Liver (tissue), 9 donors: ENCODE results near the gene SYTL3. TPM values are rescaled to one million over a fixed set of nuclear protein-coding genes. Genes with fewer than 3 reads are reported as not detected.
"Not testable (repeated sequence)": the region's sequence is repeated elsewhere in the genome, so short reads cannot be mapped to it uniquely, and the experiment has no call there.

Source experiments
- DNase-seq: peaks from one replicate; pipeline ENCODE4 v3.0.0-alpha.2; 2017; ENCODE audit warnings: low spot score
- H3K27ac ChIP-seq, 2 donors: one replicate each; pipeline ENCODE4 v1.7.0; 2013; ENCODE audit warnings: inconsistent platforms in 2 of 2, low read length in 2 of 2, control low read depth in 1 of 2, low read depth in 1 of 2, mild to moderate bottlenecking in 1 of 2
- H3K27me3 ChIP-seq, 4 donors: one replicate each; pipeline versions ENCODE4 v1.6.1 to v1.7.0; 2013; ENCODE audit warnings: low read length in 3 of 4, inconsistent platforms in 1 of 4, mild to moderate bottlenecking in 1 of 4, moderate library complexity in 1 of 4; ENCODE audit not compliant: control insufficient read depth in 4 of 4, insufficient read depth in 4 of 4
- H3K36me3 ChIP-seq, 4 donors: one replicate each; pipeline versions ENCODE4 v1.6.1 to v1.7.0; 2013; ENCODE audit warnings: low read length in 3 of 4, mild to moderate bottlenecking in 3 of 4, low read depth in 1 of 4, moderate library complexity in 1 of 4; ENCODE audit not compliant: control insufficient read depth in 4 of 4, insufficient read depth in 3 of 4
- H3K4me1 ChIP-seq, 4 donors: one replicate each; pipeline versions ENCODE4 v1.6.1 to v1.7.0; 2013; ENCODE audit warnings: low read length in 3 of 4, mild to moderate bottlenecking in 3 of 4, moderate library complexity in 1 of 4; ENCODE audit not compliant: control insufficient read depth in 4 of 4, insufficient read depth in 4 of 4
- H3K4me3 ChIP-seq, 3 donors: one replicate each; pipeline versions ENCODE4 v1.6.1 to v1.7.0; 2013; ENCODE audit warnings: low read length in 3 of 3, control low read depth in 1 of 3, low read depth in 1 of 3, mild to moderate bottlenecking in 1 of 3
- H3K9ac ChIP-seq, 2 donors: one replicate each; pipeline ENCODE4 v1.7.0; 2013; ENCODE audit warnings: low read length in 2 of 2, mild to moderate bottlenecking in 2 of 2, moderate library complexity in 2 of 2, control low read depth in 1 of 2, low read depth in 1 of 2
- H3K9me3 ChIP-seq, 4 donors: one replicate each; pipeline versions ENCODE4 v1.6.1 to v1.7.0; 2013; ENCODE audit warnings: low read length in 3 of 4; ENCODE audit not compliant: control insufficient read depth in 4 of 4
- ATF3 ChIP-seq: IDR thresholded peaks from 2 replicates; pipeline ENCODE4 v1.6.1; 2016; ENCODE audit warnings: antibody characterized with exemption
- CTCF ChIP-seq: fragments of 150-350 bp; IDR thresholded peaks from 2 replicates; pipeline ENCODE4 v1.5.1; 2017; ENCODE audit warnings: improper control_type of control experiment, low read depth, low read length; ENCODE audit not compliant: missing input control
- EGR1 ChIP-seq, 2 donors: IDR thresholded peaks; 2 replicates each; pipeline ENCODE4 v1.6.1; 2016 to 2018; ENCODE audit warnings: antibody characterized with exemption in 2 of 2, low read depth in 2 of 2
- FOXA1 ChIP-seq: IDR thresholded peaks from 2 replicates; pipeline ENCODE4 v1.6.1; 2016; ENCODE audit warnings: antibody characterized with exemption
- FOXA2 ChIP-seq: IDR thresholded peaks from 2 replicates; pipeline ENCODE4 v1.6.1; 2016; ENCODE audit warnings: antibody characterized with exemption
- GABPA ChIP-seq, 2 donors: IDR thresholded peaks in 1 of 2; conservative IDR thresholded peaks in 1 of 2; 2 replicates each; pipeline ENCODE4 v1.6.1; 2016; ENCODE audit warnings: antibody characterized with exemption in 2 of 2, mild to moderate bottlenecking in 1 of 2, moderate library complexity in 1 of 2
- HNF4A ChIP-seq, 2 donors: conservative IDR thresholded peaks; 2 replicates each; pipeline ENCODE4 v1.6.1; 2016; ENCODE audit warnings: antibody characterized with exemption in 2 of 2, mild to moderate bottlenecking in 2 of 2
- HNF4G ChIP-seq: IDR thresholded peaks from 2 replicates; pipeline ENCODE4 v1.6.1; 2016; ENCODE audit warnings: antibody characterized with exemption
- JUND ChIP-seq, 2 donors: IDR thresholded peaks; 2 replicates each; pipeline ENCODE4 v1.6.1; 2016; ENCODE audit warnings: antibody characterized with exemption in 2 of 2
- MAX ChIP-seq: IDR thresholded peaks from 2 replicates; pipeline ENCODE4 v1.6.1; 2016; ENCODE audit warnings: antibody characterized with exemption
- NR2F2 ChIP-seq: IDR thresholded peaks from 2 replicates; pipeline ENCODE4 v1.6.1; 2016; ENCODE audit warnings: antibody characterized with exemption
- RAD21 ChIP-seq, 2 donors: IDR thresholded peaks; 2 replicates each; pipeline ENCODE4 v1.6.1; 2016; ENCODE audit warnings: antibody characterized with exemption in 2 of 2, mild to moderate bottlenecking in 2 of 2
- REST ChIP-seq: IDR thresholded peaks from 2 replicates; pipeline ENCODE4 v1.6.1; 2016; ENCODE audit warnings: antibody characterized with exemption, mild to moderate bottlenecking
- RXRA ChIP-seq, 2 donors: IDR thresholded peaks; 2 replicates each; pipeline ENCODE4 v1.6.1; 2017 to 2018; ENCODE audit warnings: antibody characterized with exemption in 2 of 2, mild to moderate bottlenecking in 1 of 2
- SP1 ChIP-seq: IDR thresholded peaks from 2 replicates; pipeline ENCODE4 v1.6.1; 2018; ENCODE audit warnings: antibody characterized with exemption, mild to moderate bottlenecking
- TAF1 ChIP-seq: conservative IDR thresholded peaks from 2 replicates; pipeline ENCODE4 v1.6.1; 2016; ENCODE audit warnings: antibody characterized with exemption, mild to moderate bottlenecking
- YY1 ChIP-seq: IDR thresholded peaks from 2 replicates; pipeline ENCODE4 v1.6.1; 2016; ENCODE audit warnings: antibody characterized with exemption, mild to moderate bottlenecking
- ZBTB33 ChIP-seq: IDR thresholded peaks from 2 replicates; pipeline ENCODE4 v1.6.1; 2016; ENCODE audit warnings: antibody characterized with exemption
- WGBS: extraction: QIAGEN DNeasy Blood & Tissue Kit; methylation state at CpG from one replicate; pipeline ENCODE4 v1.1.7; 2013; 5-methylcytosine and 5-hydroxymethylcytosine counted together
- polyA plus RNA-seq, 2 donors: library from polyadenylated mRNA; stranded (reverse) in 1 of 2; unstranded in 1 of 2; fragments of 200-250 nt in 1 of 2; fragments of >200 nt in 1 of 2; fragmentation: Nextera tagmentation in 1 of 2; extraction: Ambion mirVana in 1 of 2; gene quantifications; one replicate each; pipeline versions ENCODE4 v1.2.1 to v1.2.3, GENCODE V29; 2013 to 2015
- total RNA-seq, 2 donors: library from RNA; depleted of rRNA; stranded (reverse); fragments of >200 nt; gene quantifications; one replicate each; pipeline ENCODE4 v1.2.3, GENCODE V29; 2014
- donor health status: healthy.
- donor health status: healthy.
- donor health status: healthy.
- donor health status: healthy.
- donor health status: healthy.

SYTL3 gene
- total and polyA plus RNA-seq, 4 donors = 0.28 to 1.7 (median 0.51) TPM

GRCh38 chr6:158611541-158612370 is 38.1 kb upstream of the SYTL3 start:
- no peak overlapping the region for H3K27ac ChIP-seq
- 80% methylated on average over 14 of the region's 14 CpGs for WGBS

GRCh38 chr6:158614606-158615005 is 35.2 kb upstream of the SYTL3 start:
- H3K4me3 ChIP-seq, DNase-seq, H3K9me3 ChIP-seq, H3K4me1 ChIP-seq, H3K27me3 ChIP-seq, H3K9ac ChIP-seq, H3K27ac ChIP-seq: not testable (repeated sequence)
- peaks cover 3 to 14% (median 8%) of the 10 kb centered on the region in 4 donors for H3K36me3 ChIP-seq
- WGBS = 97% methylated on average over 3 of the region's 3 CpGs

More at GRCh38 chr6:158611541-158612370, 38.1 kb upstream of the SYTL3 start:
- TF ChIP-seq NR2F2 (no peak), EGR1 (IDR thresholded peaks at IDR 0.05; ENCODE audit: low read depth in 2 of 2) (no peak), RXRA (IDR thresholded peaks at IDR 0.05) (no peak), ZBTB33 (no peak), YY1 (no peak), MAX (no peak), REST (no peak), CTCF (no peak), FOXA1 (no peak), GABPA (IDR thresholded peaks at IDR 0.05 in 1 of 2, conservative IDR thresholded peaks at IDR 0.05 in 1 of 2) (no peak), SP1 (no peak), FOXA2 (no peak), HNF4A (conservative IDR thresholded peaks at IDR 0.05) (no peak), JUND (IDR thresholded peaks at IDR 0.05) (no peak), ATF3 (no peak), RAD21 (IDR thresholded peaks at IDR 0.05) (no peak), HNF4G (no peak), TAF1 (no peak)
- H3K9ac ChIP-seq = no peak overlapping the region
- DNase-seq = peak; percentile 16
- H3K36me3 ChIP-seq = peaks cover 8 to 32% (median 21%) of the 10 kb centered on the region in 4 donors
- H3K9me3 ChIP-seq = no peaks in the 10 kb centered on the region
- no peak overlapping the region for H3K4me3 ChIP-seq
- no peaks in the 10 kb centered on the region for H3K27me3 ChIP-seq
- no peaks in the 10 kb centered on the region for H3K4me1 ChIP-seq

- not testable (repeated sequence) for H3K27me3 ChIP-seq, H3K4me1 ChIP-seq, DNase-seq, H3K9me3 ChIP-seq, H3K36me3 ChIP-seq, H3K4me3 ChIP-seq, H3K27ac ChIP-seq, H3K9ac ChIP-seq
- WGBS = 98% methylated on average over 3 of the region's 3 CpGs
Observed at GRCh38 chr6:158618289-158618688, 31.6 kb upstream of the SYTL3 start.
